Testis (tissue), 3 donors: Measurements from ENCODE around the gene GNAS. TPM values are rescaled to one million over a fixed set of nuclear protein-coding genes. Genes with fewer than 3 reads are reported as not detected.
A peak's percentile ranks its signal among the peaks of the same experiment; 100 is the strongest.

Experiments
- DNase-seq: peaks from one replicate; pipeline ENCODE4 v3.0.0-alpha.2; 2019
- H3K27ac ChIP-seq, 2 donors: fragments of 200-600 bp; sonication (generic); one replicate each; pipeline ENCODE4 v1.5.1; 2019
- H3K27me3 ChIP-seq: fragments of 200-600 bp; sonication (generic); one replicate; pipeline ENCODE4 v1.5.1; 2019
- H3K36me3 ChIP-seq: fragments of 200-600 bp; sonication (generic); one replicate; pipeline ENCODE4 v1.5.1; 2017; ENCODE audit warnings: low read depth; ENCODE audit errors: missing control alignments
- H3K4me1 ChIP-seq: fragments of 200-600 bp; sonication (generic); one replicate; pipeline ENCODE4 v1.5.1; 2019
- H3K4me3 ChIP-seq, 2 donors: fragments of 200-600 bp; sonication (generic); one replicate each; pipeline ENCODE4 v1.5.1; 2017 to 2019
- H3K9me3 ChIP-seq: fragments of 200-600 bp; sonication (generic); one replicate; pipeline ENCODE4 v1.5.1; 2017
- CTCF ChIP-seq, 3 experiments: fragments of 450-650 bp in 2 of 3; fragments of 200-600 bp in 1 of 3; sonication (generic) in 1 of 3; IDR thresholded peaks; one replicate each; pipeline ENCODE4 v1.5.1; 2016 to 2019; ENCODE audit warnings: antibody characterized with exemption in 3 of 3, mild to moderate bottlenecking in 2 of 3, moderate library complexity in 1 of 3
- POLR2A ChIP-seq: fragments of 450-650 bp; IDR thresholded peaks from one replicate; pipeline ENCODE4 v1.6.1; 2017; ENCODE audit warnings: antibody characterized with exemption, mild to moderate bottlenecking, moderate library complexity
- WGBS, 2 donors: methylation state at CpG; one replicate each; pipeline ENCODE4 v1.1.5; 2018; 5-methylcytosine and 5-hydroxymethylcytosine counted together
- intact Hi-C: fragments of 100-400 bp; cut with DNase I; formaldehyde crosslinking; loops from one replicate; pipeline ENCODE4 v1.15.1; 2023; ENCODE audit warnings: low total_unique reads
- polyA plus RNA-seq: library from polyadenylated mRNA; stranded (reverse); fragments of 350-450 nt; fragmentation: Illumina TruSeq; extraction: RNeasy Lipid Tissue Mini Kit (QIAGEN cat#74804); gene quantifications from one replicate; pipeline ENCODE4 v1.2.3, GENCODE V29; 2014; ENCODE audit warnings: low read depth, low replicate concordance; ENCODE audit not compliant: insufficient read depth
- total RNA-seq, 2 donors: library from RNA; depleted of rRNA; stranded (reverse); fragments of >200 nt; gene quantifications; one replicate each; pipeline ENCODE4 v1.2.3, GENCODE V29; 2016

Gene GNAS
- total and polyA plus RNA-seq, 3 donors from 2014 or later = 716 to 885 (median 880) TPM

- Histone ChIP-seq H3K27me3 (no peaks in the 10 kb centered on the region), H3K4me3 (peak overlapping the region; percentile 85 to 95), H3K36me3 (no peaks in the 10 kb centered on the region), H3K9me3 (no peaks in the 10 kb centered on the region), H3K27ac (peak overlapping the region; percentile 99), H3K4me1 (peaks cover 33% of the 10 kb centered on the region)
- TF ChIP-seq CTCF (IDR thresholded peaks at IDR 0.05) (no peak), POLR2A (no peak)
- DNase-seq = peak; percentile 82
- WGBS, 2 donors = 0 to 1% methylated on average over 22 to 45 of the region's 49 CpGs
- intact Hi-C loops = loop anchor here (5.0 kb wide), 1 partner anchor 90 kb away; the partner anchor contains the start of gene NELFCD
These were observed 39.8 kb downstream of the GNAS start for GRCh38 chr20:58892141-58892931.

GRCh38 chr20:58892932-58893224 is 40.4 kb downstream of the GNAS start:
- no peak for DNase-seq
- Histone ChIP-seq H3K4me1 (peaks cover 38% of the 10 kb centered on the region), H3K27me3 (no peaks in the 10 kb centered on the region), H3K27ac (peak overlapping the region; percentile 99), H3K9me3 (no peaks in the 10 kb centered on the region), H3K36me3 (no peaks in the 10 kb centered on the region), H3K4me3 (peak overlapping the region; percentile 85 to 95)
- intact Hi-C loops = loop anchor here (5.0 kb wide), 1 partner anchor 89 kb away; the partner anchor contains the start of gene NELFCD
- TF ChIP-seq POLR2A (no peak), CTCF (IDR thresholded peaks at IDR 0.05) (no peak)
- WGBS, 2 donors = 0 to 5% methylated on average over 1 of the region's 1 CpG

- Histone ChIP-seq H3K4me1 (peaks cover 40% of the 10 kb centered on the region), H3K36me3 (no peaks in the 10 kb centered on the region), H3K27me3 (no peaks in the 10 kb centered on the region), H3K27ac (peak overlapping the region in 1 of 2 donors; percentile 99), H3K4me3 (no peak overlapping the region), H3K9me3 (no peaks in the 10 kb centered on the region)
- intact Hi-C loops = loop anchor here (5.0 kb wide), 1 partner anchor 89 kb away; the partner anchor contains the start of gene NELFCD
- TF ChIP-seq CTCF (IDR thresholded peaks at IDR 0.05) (no peak), POLR2A (no peak)
- no peak for DNase-seq
- 41 to 46% methylated on average over 5 of the region's 5 CpGs for WGBS, 2 donors
These were observed 41.0 kb downstream of the GNAS start for GRCh38 chr20:58893355-58894120.

- intact Hi-C loops = loop anchor here (5.0 kb wide), 1 partner anchor 87 kb away; the partner anchor contains the start of gene NELFCD
- no peaks in the 10 kb centered on the region for H3K9me3 ChIP-seq
- no peak overlapping the region for H3K4me3 ChIP-seq
- TF ChIP-seq CTCF (IDR thresholded peaks at IDR 0.05) = no peak
- TF ChIP-seq POLR2A = no peak
- peaks cover 40% of the 10 kb centered on the region for H3K4me1 ChIP-seq
- H3K27me3 ChIP-seq = no peaks in the 10 kb centered on the region
- H3K27ac ChIP-seq = no peak overlapping the region
- WGBS, 2 donors = 26 to 38% methylated on average over 5 of the region's 5 CpGs
- DNase-seq = no peak
- H3K36me3 ChIP-seq = no peaks in the 10 kb centered on the region
These were observed 42.3 kb downstream of the GNAS start for GRCh38 chr20:58894652-58895447.
